ENCODE results near the gene PUDP. TPM values are rescaled to one million over a fixed set of nuclear protein-coding genes. Genes with fewer than 3 reads are reported as not detected.

Gene PUDP
- total RNA-seq, 2 donors from 2014 or later: 15.8 to 41.9 TPM

GRCh38 chrX:7159149-7159861 lies 11.4 kb upstream of the PUDP start:
- ATAC-seq (no peak), DNase-seq (no peak)
- Histone ChIP-seq H3K4me3 (no peak overlapping the region), H3K36me3 (replicated peaks in 1 of 2; ENCODE audit: insufficient read depth in 1 of 2, low read depth in 2 of 2) (no peaks in the 10 kb centered on the region), H3K27me3 (no peaks in the 10 kb centered on the region), H3K4me1 (no peaks in the 10 kb centered on the region), H3K27ac (no peak overlapping the region), H3K9me3 (no peaks in the 10 kb centered on the region)
- WGBS, 2 donors: 76 to 78% methylated on average over 6 to 7 of the region's 7 CpGs
- intact Hi-C loops (cut with DNase I): no loop called here
- TF ChIP-seq CTCF (IDR thresholded peaks at IDR 0.05): no peak
- no peak for TF ChIP-seq POLR2A (IDR thresholded peaks at IDR 0.05)

DNA sequence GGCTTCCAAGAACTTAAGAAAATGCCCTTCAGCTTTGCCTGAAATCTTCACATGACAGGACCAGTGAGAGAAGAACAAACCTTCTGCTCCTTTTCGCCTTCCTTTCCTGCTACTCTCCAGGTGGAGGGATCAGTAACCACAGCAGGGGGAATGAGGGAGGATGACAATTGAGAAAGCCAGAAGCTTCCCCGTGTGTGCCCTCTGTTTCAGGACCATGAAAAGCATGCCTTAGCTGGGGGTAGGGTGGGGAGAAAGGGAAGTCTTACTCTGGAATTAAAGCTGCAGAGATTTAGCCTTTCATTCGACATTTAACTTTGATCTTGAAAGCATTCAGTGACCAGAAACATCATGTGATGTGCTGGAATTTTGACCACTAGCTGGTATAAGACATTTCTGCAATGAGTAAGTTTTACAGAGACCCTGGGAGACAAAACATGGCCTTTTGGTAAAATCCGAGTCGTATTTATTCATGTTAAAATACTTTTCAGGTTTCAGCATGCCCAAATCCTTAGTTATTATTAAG lies 10.6 kb upstream of the PUDP start:
- Histone ChIP-seq H3K4me1 (no peaks in the 10 kb centered on the region), H3K27me3 (no peaks in the 10 kb centered on the region), H3K27ac (no peak overlapping the region), H3K9me3 (no peaks in the 10 kb centered on the region), H3K36me3 (replicated peaks in 1 of 2; ENCODE audit: insufficient read depth in 1 of 2, low read depth in 2 of 2) (no peaks in the 10 kb centered on the region), H3K4me3 (no peak overlapping the region)
- no peak for DNase-seq
- no peak for ATAC-seq
- WGBS, 2 donors: 71 to 82% methylated on average over 5 of the region's 5 CpGs
- intact Hi-C loops (cut with DNase I): no loop called here
- TF ChIP-seq CTCF (IDR thresholded peaks at IDR 0.05) (no peak), POLR2A (IDR thresholded peaks at IDR 0.05) (no peak)

DNA sequence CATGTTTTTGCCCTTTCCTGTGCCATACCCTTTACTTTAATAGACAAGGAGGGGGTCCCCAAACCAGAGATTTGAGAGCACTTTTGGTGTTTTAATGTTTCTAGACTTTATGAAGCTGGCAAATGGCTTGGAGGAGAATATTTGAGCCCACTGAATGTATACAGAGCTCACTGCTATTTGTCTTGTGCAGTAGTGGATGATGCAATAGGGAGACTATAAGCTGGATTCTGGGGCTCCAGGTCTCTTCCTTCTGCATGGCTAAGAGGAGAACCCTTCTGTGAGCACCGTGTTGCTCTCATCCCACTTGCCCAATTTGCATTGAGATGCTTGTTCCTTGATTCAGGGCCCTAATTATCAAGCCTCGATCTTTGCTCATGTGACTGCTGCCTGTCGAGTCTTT lies 8.9 kb upstream of the PUDP start:
- 89% methylated on average over 3 of the region's 3 CpGs; no CpG with 5 or more reads in 1 of the 2 donors for WGBS, 2 donors
- H3K36me3 ChIP-seq (replicated peaks in 1 of 2; ENCODE audit: insufficient read depth in 1 of 2, low read depth in 2 of 2): no peaks in the 10 kb centered on the region
- no peak overlapping the region for H3K27ac ChIP-seq
- DNase-seq (no peak), ATAC-seq (no peak)
- H3K27me3 ChIP-seq: no peaks in the 10 kb centered on the region
- H3K9me3 ChIP-seq: no peaks in the 10 kb centered on the region
- TF ChIP-seq POLR2A (IDR thresholded peaks at IDR 0.05) (no peak), CTCF (IDR thresholded peaks at IDR 0.05) (no peak)
- H3K4me1 ChIP-seq: no peaks in the 10 kb centered on the region
- intact Hi-C loops (cut with DNase I): no loop called here
- no peak overlapping the region for H3K4me3 ChIP-seq

DNA sequence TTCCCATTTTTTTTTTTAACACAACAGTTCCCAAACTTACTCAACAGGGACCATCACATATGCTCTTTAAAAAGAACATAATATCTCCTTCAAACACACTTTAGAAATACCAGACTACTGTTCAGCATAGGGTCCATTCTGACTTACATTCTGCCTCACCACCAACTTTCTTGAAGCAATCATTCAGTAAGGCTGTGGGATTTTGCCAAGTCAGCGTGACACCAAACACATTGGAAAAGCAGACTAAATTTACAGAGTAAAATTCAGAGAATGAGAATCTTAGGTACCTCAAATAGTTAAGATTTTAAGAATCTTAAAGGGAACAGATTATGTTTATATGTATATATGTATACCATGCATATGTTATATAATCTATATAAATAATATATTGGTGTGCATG lies 7.2 kb upstream of the PUDP start:
- Histone ChIP-seq H3K27me3 (no peaks in the 10 kb centered on the region), H3K4me3 (no peak overlapping the region), H3K27ac (no peak overlapping the region), H3K36me3 (replicated peaks in 1 of 2; ENCODE audit: insufficient read depth in 1 of 2, low read depth in 2 of 2) (no peaks in the 10 kb centered on the region), H3K4me1 (no peaks in the 10 kb centered on the region), H3K9me3 (no peaks in the 10 kb centered on the region)
- intact Hi-C loops (cut with DNase I): no loop called here
- 100% methylated on average over 1 of the region's 1 CpG for WGBS, 2 donors
- ATAC-seq (no peak), DNase-seq (no peak)
- no peak for TF ChIP-seq POLR2A (IDR thresholded peaks at IDR 0.05)
- TF ChIP-seq CTCF (IDR thresholded peaks at IDR 0.05): no peak

Data from body of pancreas (tissue), 4 donors.